Spleen (tissue), 7 donors: ENCODE data around the gene TMEM63C.

Experiments used
- CTCF ChIP-seq, 11 experiments: fragments of 200-600 bp in 7 of 11; fragments of 450-650 bp in 4 of 11; sonication (generic) in 4 of 11; IDR thresholded peaks in 8 of 11; conservative IDR thresholded peaks in 3 of 11; 1 replicate in 7 of 11; 2 replicates in 4 of 11; pipeline versions ENCODE4 v1.4.0 to v1.8.0; 2016 to 2021; ENCODE audit warnings: antibody characterized with exemption in 11 of 11, inconsistent platforms in 4 of 11, mild to moderate bottlenecking in 1 of 11
- POLR2A ChIP-seq, 3 donors: fragments of 450-650 bp; IDR thresholded peaks; one replicate each; pipeline ENCODE4 v1.5.1; 2017; ENCODE audit warnings: antibody characterized with exemption in 3 of 3, mild to moderate bottlenecking in 1 of 3
- donor health status: DM: no; HTN: no; CAD: no; lungs with moderate emphysema.
- donor health status: DM: no; HTN: no; CAD: no.
- donor health status: DM: no; HTN: no; CAD: no.

GRCh38 chr14:77242752-77243151 lies 61.2 kb downstream of the TMEM63C start:
- no peak for TF ChIP-seq CTCF (IDR thresholded peaks at IDR 0.05 in 8 of 11, conservative IDR thresholded peaks at IDR 0.05 in 3 of 11)
- TF ChIP-seq POLR2A (IDR thresholded peaks at IDR 0.05) = no peak
